ENCODE data around the gene GIPC3. TPM values are rescaled to one million over a fixed set of nuclear protein-coding genes. Genes with fewer than 3 reads are reported as not detected.

Gene GIPC3
- polyA plus RNA-seq, 1 of the 3 experiments (the other 2 are of a cell fraction): 0.20 TPM

GRCh38 chr19:3633559-3633988 is 48.3 kb downstream of the GIPC3 start:
- Histone ChIP-seq H4K20me1 (ENCODE audit: insufficient read depth) (no peaks in the 10 kb centered on the region), H3F3A (replicated peaks; ENCODE audit: insufficient read depth) (peaks cover 3% of the 10 kb centered on the region), H3K9ac (no peak overlapping the region), H2AFZ (ENCODE audit: low read depth) (no peak overlapping the region), H3K36me3 (replicated peaks in 1 of 2; ENCODE audit: control insufficient read depth in 1 of 2, insufficient read depth in 2 of 2, low read length in 1 of 2) (peaks cover 0 to 19% of the 10 kb centered on the region in 2 experiments), H3K27me3 (ENCODE audit: insufficient read depth) (no peaks in the 10 kb centered on the region), H3K4me1 (ENCODE audit: control insufficient read depth in 1 of 2, insufficient read depth in 2 of 2, low read depth in 1 of 2, low read length in 1 of 2) (no peaks in the 10 kb centered on the region), H3K4me2 (no peak overlapping the region), H3K4me3 (ENCODE audit: low read depth in 2 of 2, low read length in 1 of 2) (no peak overlapping the region), H3K27ac (ENCODE audit: low read depth in 2 of 2, low read length in 1 of 2) (no peak overlapping the region), H3K79me2 (ENCODE audit: insufficient read depth) (no peaks in the 10 kb centered on the region), H3K9me2 (no peaks in the 10 kb centered on the region), H3K9me3 (no peaks in the 10 kb centered on the region)
- POLR2A ChIA-PET: no interaction called here
- DNase-seq: no peak
- 89% methylated on average over 18 of the region's 22 CpGs for WGBS (ENCODE audit: low lambda C conversion rate)
- no peak for TF ChIP-seq SMC3 (IDR thresholded peaks at IDR 0.05; ENCODE audit: low read depth, low read length)
- TF ChIP-seq CHD2 (IDR thresholded peaks at IDR 0.05; ENCODE audit: low read length, partially characterized antibody): no peak
- no peak for TF ChIP-seq EZH2phosphoT487 (IDR thresholded peaks at IDR 0.05; ENCODE audit: borderline replicate concordance, low read depth)
- no peak for TF ChIP-seq RCOR1 (IDR thresholded peaks at IDR 0.05; ENCODE audit: low read length)
- CTCF ChIA-PET: interaction anchor here (1.0 to 1.6 kb wide), 2 partner anchors 10 to 32 kb away, joined by 3 to 4 read pairs; no protein-coding TSS in a partner anchor

- H3K27ac ChIP-seq (ENCODE audit: low read depth in 2 of 2, low read length in 1 of 2): no peak overlapping the region
- H3K4me1 ChIP-seq (ENCODE audit: control insufficient read depth in 1 of 2, insufficient read depth in 2 of 2, low read depth in 1 of 2, low read length in 1 of 2): no peaks in the 10 kb centered on the region
- ChIA-PET POLR2A (no interaction called here), CTCF (no interaction called here)
- 98% methylated on average over 8 of the region's 19 CpGs for WGBS (ENCODE audit: low lambda C conversion rate)
- H3K27me3 ChIP-seq (ENCODE audit: insufficient read depth): no peaks in the 10 kb centered on the region
- no peaks in the 10 kb centered on the region for H3K9me3 ChIP-seq
- no peaks in the 10 kb centered on the region for H4K20me1 ChIP-seq (ENCODE audit: insufficient read depth)
- H3K4me2 ChIP-seq: no peak overlapping the region
- no peak overlapping the region for H3K9ac ChIP-seq
- no peaks in the 10 kb centered on the region for H3K9me2 ChIP-seq
- no peak for DNase-seq
- peaks cover 0 to 21% of the 10 kb centered on the region in 2 experiments for H3K36me3 ChIP-seq (replicated peaks in 1 of 2; ENCODE audit: control insufficient read depth in 1 of 2, insufficient read depth in 2 of 2, low read length in 1 of 2)
- no peaks in the 10 kb centered on the region for H3K79me2 ChIP-seq (ENCODE audit: insufficient read depth)
- H3F3A ChIP-seq (replicated peaks; ENCODE audit: insufficient read depth): no peaks in the 10 kb centered on the region
- H2AFZ ChIP-seq (ENCODE audit: low read depth): no peak overlapping the region
- TF ChIP-seq NRF1 (IDR thresholded peaks at IDR 0.05; ENCODE audit: low read depth, low read length) (no peak), MEF2A (IDR thresholded peaks at IDR 0.05; ENCODE audit: borderline replicate concordance, low read depth) (no peak), CTCF (IDR thresholded peaks at IDR 0.05) (no peak), RCOR1 (IDR thresholded peaks at IDR 0.05; ENCODE audit: low read length) (no peak), TEAD4 (IDR thresholded peaks at IDR 0.05; ENCODE audit: borderline replicate concordance, insufficient read depth) (no peak)
- no peak overlapping the region for H3K4me3 ChIP-seq (ENCODE audit: low read depth in 2 of 2, low read length in 1 of 2)
These were observed 49.3 kb downstream of the GIPC3 start for GRCh38 chr19:3634496-3635045.

- DNase-seq: no peak
- 80% methylated on average over 1 of the region's 20 CpGs for WGBS (ENCODE audit: low lambda C conversion rate)
- Histone ChIP-seq H3K9ac (no peak overlapping the region), H3K79me2 (ENCODE audit: insufficient read depth) (no peaks in the 10 kb centered on the region), H3K27me3 (ENCODE audit: insufficient read depth) (no peaks in the 10 kb centered on the region), H3K36me3 (replicated peaks in 1 of 2; ENCODE audit: control insufficient read depth in 1 of 2, insufficient read depth in 2 of 2, low read length in 1 of 2) (peaks cover 0 to 27% of the 10 kb centered on the region in 2 experiments), H3K9me3 (no peaks in the 10 kb centered on the region), H3K27ac (ENCODE audit: low read depth in 2 of 2, low read length in 1 of 2) (no peak overlapping the region), H3K9me2 (no peaks in the 10 kb centered on the region), H4K20me1 (ENCODE audit: insufficient read depth) (no peaks in the 10 kb centered on the region), H3F3A (replicated peaks; ENCODE audit: insufficient read depth) (no peaks in the 10 kb centered on the region), H3K4me2 (no peak overlapping the region), H2AFZ (ENCODE audit: low read depth) (no peak overlapping the region), H3K4me3 (ENCODE audit: low read depth in 2 of 2, low read length in 1 of 2) (no peak overlapping the region), H3K4me1 (ENCODE audit: control insufficient read depth in 1 of 2, insufficient read depth in 2 of 2, low read depth in 1 of 2, low read length in 1 of 2) (no peaks in the 10 kb centered on the region)
- TF ChIP-seq TAF1 (IDR thresholded peaks at IDR 0.05; ENCODE audit: borderline replicate concordance, low read depth, low read length): no peak
- TF ChIP-seq JUND (IDR thresholded peaks at IDR 0.05): no peak
- no peak for TF ChIP-seq FOXJ3 (CRISPR knock-in tag; IDR thresholded peaks at IDR 0.05)
- TF ChIP-seq MAX (IDR thresholded peaks at IDR 0.05; ENCODE audit: low read depth): no peak
- TF ChIP-seq ELF1 (IDR thresholded peaks at IDR 0.05): no peak
- TF ChIP-seq USF1 (IDR thresholded peaks at IDR 0.05; ENCODE audit: borderline replicate concordance, low read depth): no peak
- TF ChIP-seq FOSL2 (IDR thresholded peaks at IDR 0.05; ENCODE audit: borderline replicate concordance, low read depth): no peak
- no peak for TF ChIP-seq IRF3 (IDR thresholded peaks at IDR 0.05; ENCODE audit: low read depth, low read length)
- no peak for TF ChIP-seq EZH2phosphoT487 (IDR thresholded peaks at IDR 0.05; ENCODE audit: borderline replicate concordance, low read depth)
- TF ChIP-seq EP300 (IDR thresholded peaks at IDR 0.05; ENCODE audit: borderline replicate concordance in 1 of 2, low read depth in 1 of 2, low read length in 1 of 2): no peak
- ChIA-PET POLR2A (no interaction called here), CTCF (interaction anchor here (0.7 kb wide), 2 partner anchors 18 to 54 kb away, joined by 3 read pairs; no protein-coding TSS in a partner anchor)
These were observed 51.2 kb downstream of the GIPC3 start for GRCh38 chr19:3636506-3636905.

All from SK-N-SH (cell line).